OCI-LY3 (cell line): Measurements from ENCODE around the gene HNRNPH1.

Source experiments
- H2AFZ ChIP-seq: fragments of 200-600, 300-600 bp; shearing (Covaris generic); 2 replicates; pipeline ENCODE4 v1.6.0; 2014; ENCODE audit warnings: antibody characterized with exemption, low read depth, low read length
- H3K27ac ChIP-seq: fragments of 200-600, 300-600 bp; sonication (generic); 2 replicates; pipeline ENCODE4 v1.5.1; 2014; ENCODE audit warnings: mild to moderate bottlenecking, low read length, moderate library complexity, mixed read lengths
- H3K27me3 ChIP-seq: fragments of 200-600, 300-600 bp; sonication (generic); 2 replicates; pipeline ENCODE4 v1.6.1; 2014; ENCODE audit warnings: low read depth, low read length, mixed read lengths
- H3K36me3 ChIP-seq: fragments of 200-600, 300-600 bp; sonication (generic); replicated peaks from 2 replicates; pipeline ENCODE3; 2014; ENCODE audit warnings: low read depth, low read length, mixed read lengths
- H3K4me1 ChIP-seq: fragments of 300-600, 200-600 bp; sonication (generic); 2 replicates; pipeline ENCODE4 v1.6.1; 2014; ENCODE audit warnings: low read length, mixed read lengths
- H3K4me2 ChIP-seq: fragments of 200-600, 300-600 bp; sonication (generic); 2 replicates; pipeline ENCODE4 v1.6.1; 2014; ENCODE audit warnings: low read length, mixed read lengths
- H3K4me3 ChIP-seq: fragments of 300-600, 200-600 bp; sonication (generic); 2 replicates; pipeline ENCODE4 v1.5.1; 2014; ENCODE audit warnings: antibody characterized with exemption, mild to moderate bottlenecking, low read length, moderate library complexity
- H3K79me2 ChIP-seq: fragments of 300-600, 200-600 bp; shearing (Covaris generic); 2 replicates; pipeline ENCODE4 v1.6.1; 2014; ENCODE audit warnings: mild to moderate bottlenecking, low read length, mixed read lengths
- H3K9ac ChIP-seq: fragments of 300-600, 200-600 bp; shearing (Covaris generic); 2 replicates; pipeline ENCODE4 v1.6.0; 2014; ENCODE audit warnings: mild to moderate bottlenecking, low read length, moderate library complexity
- H3K9me3 ChIP-seq: fragments of 200-600, 300-600 bp; shearing (Covaris generic); 2 replicates; pipeline ENCODE4 v1.6.1; 2014; ENCODE audit warnings: low read length, mixed read lengths; ENCODE audit not compliant: insufficient read depth
- H4K20me1 ChIP-seq: fragments of 200-600, 300-600 bp; sonication (generic); 2 replicates; pipeline ENCODE4 v1.6.1; 2016; ENCODE audit warnings: low read length, mixed read lengths; ENCODE audit not compliant: insufficient read depth
- CTCF ChIP-seq: fragments of 200-600, 300-600 bp; sonication (generic); IDR thresholded peaks from 2 replicates; pipeline ENCODE4 v1.5.1; 2014; ENCODE audit warnings: antibody characterized with exemption, low read length, low read depth
- EZH2phosphoT487 ChIP-seq: fragments of 200-600 bp; shearing (Covaris generic); IDR thresholded peaks from 2 replicates; pipeline ENCODE4 v1.6.1; 2018; ENCODE audit warnings: antibody characterized with exemption, mixed run types, low read depth

Gene HNRNPH1

GRCh38 chr5:179596421-179596820, 27.1 kb downstream of the HNRNPH1 start:
- Histone ChIP-seq H4K20me1 (no peaks in the 10 kb centered on the region), H3K79me2 (no peaks in the 10 kb centered on the region), H3K4me1 (no peaks in the 10 kb centered on the region), H3K9me3 (no peaks in the 10 kb centered on the region), H3K4me2 (no peak overlapping the region), H3K9ac (no peak overlapping the region), H2AFZ (no peak overlapping the region), H3K27me3 (no peaks in the 10 kb centered on the region), H3K4me3 (no peak overlapping the region), H3K36me3 (peaks cover 26% of the 10 kb centered on the region), H3K27ac (no peak overlapping the region)
- TF ChIP-seq EZH2phosphoT487 = no peak
- no peak for TF ChIP-seq CTCF

GRCh38 chr5:179595916-179596315, 27.6 kb downstream of the HNRNPH1 start:
- H3K27me3 ChIP-seq = no peaks in the 10 kb centered on the region
- no peaks in the 10 kb centered on the region for H3K4me1 ChIP-seq
- H3K4me3 ChIP-seq = no peak overlapping the region
- H3K79me2 ChIP-seq = no peaks in the 10 kb centered on the region
- H3K27ac ChIP-seq = no peak overlapping the region
- peaks cover 27% of the 10 kb centered on the region for H3K36me3 ChIP-seq
- no peaks in the 10 kb centered on the region for H4K20me1 ChIP-seq
- no peak overlapping the region for H3K9ac ChIP-seq
- H3K9me3 ChIP-seq = no peaks in the 10 kb centered on the region
- H3K4me2 ChIP-seq = no peak overlapping the region
- H2AFZ ChIP-seq = no peak overlapping the region
- TF ChIP-seq EZH2phosphoT487 (no peak), CTCF (no peak)

GRCh38 chr5:179588166-179588565, 35.3 kb downstream of the HNRNPH1 start:
- Histone ChIP-seq H2AFZ (no peak overlapping the region), H3K27me3 (no peaks in the 10 kb centered on the region), H3K79me2 (no peaks in the 10 kb centered on the region), H3K4me3 (no peak overlapping the region), H3K4me1 (no peaks in the 10 kb centered on the region), H4K20me1 (no peaks in the 10 kb centered on the region), H3K36me3 (peaks cover 9% of the 10 kb centered on the region), H3K27ac (no peak overlapping the region), H3K4me2 (no peak overlapping the region), H3K9me3 (no peaks in the 10 kb centered on the region), H3K9ac (no peak overlapping the region)
- TF ChIP-seq CTCF (no peak), EZH2phosphoT487 (no peak)

GRCh38 chr5:179585941-179586401, 37.5 kb downstream of the HNRNPH1 start:
- Histone ChIP-seq H3K36me3 (no peaks in the 10 kb centered on the region), H3K27ac (no peak overlapping the region), H3K27me3 (no peaks in the 10 kb centered on the region), H3K4me1 (no peaks in the 10 kb centered on the region), H4K20me1 (no peaks in the 10 kb centered on the region), H3K9me3 (no peaks in the 10 kb centered on the region), H3K4me3 (no peak overlapping the region), H3K79me2 (no peaks in the 10 kb centered on the region), H3K9ac (no peak overlapping the region), H3K4me2 (no peak overlapping the region), H2AFZ (no peak overlapping the region)
- no peak for TF ChIP-seq CTCF
- no peak for TF ChIP-seq EZH2phosphoT487
